ENCODE results near the gene PLXNA2. TPM values are rescaled to one million over a fixed set of nuclear protein-coding genes. Genes with fewer than 3 reads are reported as not detected.

Gene PLXNA2
- total and polyA plus RNA-seq, 3 donors from 2014 or later = 4.1 to 5.5 (median 4.7) TPM

- no peaks in the 10 kb centered on the region for H3K4me1 ChIP-seq
- no peak overlapping the region for H3K27ac ChIP-seq
- H3K4me3 ChIP-seq = no peak overlapping the region
- DNase-seq = no peak
- H3K9me3 ChIP-seq = no peaks in the 10 kb centered on the region
- intact Hi-C loops (cut with DNase I; ENCODE audit: low total_unique reads) = no loop called here
- no peaks in the 10 kb centered on the region for H3K27me3 ChIP-seq
- TF ChIP-seq, protein P1, sequence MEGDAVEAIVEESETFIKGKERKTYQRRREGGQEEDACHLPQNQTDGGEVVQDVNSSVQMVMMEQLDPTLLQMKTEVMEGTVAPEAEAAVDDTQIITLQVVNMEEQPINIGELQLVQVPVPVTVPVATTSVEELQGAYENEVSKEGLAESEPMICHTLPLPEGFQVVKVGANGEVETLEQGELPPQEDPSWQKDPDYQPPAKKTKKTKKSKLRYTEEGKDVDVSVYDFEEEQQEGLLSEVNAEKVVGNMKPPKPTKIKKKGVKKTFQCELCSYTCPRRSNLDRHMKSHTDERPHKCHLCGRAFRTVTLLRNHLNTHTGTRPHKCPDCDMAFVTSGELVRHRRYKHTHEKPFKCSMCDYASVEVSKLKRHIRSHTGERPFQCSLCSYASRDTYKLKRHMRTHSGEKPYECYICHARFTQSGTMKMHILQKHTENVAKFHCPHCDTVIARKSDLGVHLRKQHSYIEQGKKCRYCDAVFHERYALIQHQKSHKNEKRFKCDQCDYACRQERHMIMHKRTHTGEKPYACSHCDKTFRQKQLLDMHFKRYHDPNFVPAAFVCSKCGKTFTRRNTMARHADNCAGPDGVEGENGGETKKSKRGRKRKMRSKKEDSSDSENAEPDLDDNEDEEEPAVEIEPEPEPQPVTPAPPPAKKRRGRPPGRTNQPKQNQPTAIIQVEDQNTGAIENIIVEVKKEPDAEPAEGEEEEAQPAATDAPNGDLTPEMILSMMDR (IDR thresholded peaks at IDR 0.05) = no peak
- no peaks in the 10 kb centered on the region for H3K36me3 ChIP-seq (ENCODE audit: low read depth, missing control alignments)
- WGBS, 2 donors = 81 to 82% methylated on average over 2 of the region's 2 CpGs
These were observed 39.4 kb downstream of the PLXNA2 start for GRCh38 chr1:208204779-208205178.

DNA sequence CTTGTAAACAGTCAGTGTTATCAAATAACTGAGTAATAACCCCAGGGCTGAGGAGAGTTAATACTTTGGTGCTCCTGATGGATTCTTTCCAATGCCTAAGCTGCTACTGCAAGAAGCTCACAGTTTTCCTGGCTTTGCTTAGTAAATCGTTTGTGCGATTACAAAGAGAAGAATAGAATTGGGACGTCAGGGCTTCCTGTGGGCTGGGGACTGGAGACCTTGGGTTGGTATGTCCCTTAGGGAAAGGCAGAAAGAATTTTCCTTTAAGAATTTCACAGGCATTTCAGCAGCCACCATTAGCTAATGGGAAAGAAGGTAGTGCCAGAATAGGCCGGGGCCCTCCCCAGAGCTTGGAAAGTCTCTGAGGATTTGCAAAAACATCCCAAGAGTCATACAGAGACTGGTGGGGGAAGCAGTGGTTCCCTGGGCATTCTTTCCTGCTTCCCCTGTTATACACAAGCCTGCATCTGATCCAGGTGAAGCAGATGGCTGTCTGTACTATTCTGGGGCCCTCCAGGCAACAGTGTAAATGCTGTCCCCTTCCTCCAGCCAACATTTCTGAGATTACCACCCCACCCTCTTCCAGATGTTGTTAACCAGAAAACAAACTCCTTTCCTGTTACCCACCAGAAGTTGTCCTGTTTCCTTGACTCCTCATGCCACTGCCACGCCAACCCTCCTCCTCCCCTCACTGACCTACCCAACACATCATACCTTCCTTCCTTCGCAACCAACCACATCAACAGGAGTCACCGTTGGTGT lies 40.2 kb downstream of the PLXNA2 start:
- no peak for DNase-seq
- H3K4me1 ChIP-seq = no peaks in the 10 kb centered on the region

GRCh38 chr1:208203127-208203847 lies 40.9 kb downstream of the PLXNA2 start:
- no peak overlapping the region for H3K27ac ChIP-seq
- H3K27me3 ChIP-seq = no peaks in the 10 kb centered on the region
- H3K4me1 ChIP-seq = no peaks in the 10 kb centered on the region
- no peaks in the 10 kb centered on the region for H3K9me3 ChIP-seq
- no peaks in the 10 kb centered on the region for H3K36me3 ChIP-seq (ENCODE audit: low read depth, missing control alignments)
- DNase-seq = peak; percentile 26
- WGBS, 2 donors = 81 to 83% methylated on average over 13 of the region's 13 CpGs
- intact Hi-C loops (cut with DNase I; ENCODE audit: low total_unique reads) = no loop called here
- no peak overlapping the region for H3K4me3 ChIP-seq
- TF ChIP-seq, protein P1 (IDR thresholded peaks at IDR 0.05) = no peak
- TF ChIP-seq POLR2A (IDR thresholded peaks at IDR 0.05) = no peak

More for the DNA sequence above, 40.2 kb downstream of the PLXNA2 start:
- no peaks in the 10 kb centered on the region for H3K27me3 ChIP-seq
- no peaks in the 10 kb centered on the region for H3K9me3 ChIP-seq
- no peaks in the 10 kb centered on the region for H3K36me3 ChIP-seq (ENCODE audit: low read depth, missing control alignments)
- no peak overlapping the region for H3K27ac ChIP-seq
- H3K4me3 ChIP-seq = no peak overlapping the region
- 68 to 72% methylated on average over 7 of the region's 7 CpGs for WGBS, 2 donors
- TF ChIP-seq, protein P1 (IDR thresholded peaks at IDR 0.05) = no peak
- TF ChIP-seq POLR2A (IDR thresholded peaks at IDR 0.05) = no peak
- intact Hi-C loops (cut with DNase I; ENCODE audit: low total_unique reads) = no loop called here

GRCh38 chr1:208202333-208202995 lies 41.7 kb downstream of the PLXNA2 start:
- no peak overlapping the region for H3K4me3 ChIP-seq
- intact Hi-C loops (cut with DNase I; ENCODE audit: low total_unique reads) = no loop called here
- H3K27me3 ChIP-seq = no peaks in the 10 kb centered on the region
- H3K9me3 ChIP-seq = no peaks in the 10 kb centered on the region
- WGBS, 2 donors = 87 to 92% methylated on average over 5 of the region's 5 CpGs
- TF ChIP-seq POLR2A (IDR thresholded peaks at IDR 0.05) = no peak
- TF ChIP-seq, protein P1 (IDR thresholded peaks at IDR 0.05) = no peak
- H3K27ac ChIP-seq = no peak overlapping the region
- DNase-seq = no peak
- H3K36me3 ChIP-seq (ENCODE audit: low read depth, missing control alignments) = no peaks in the 10 kb centered on the region
- H3K4me1 ChIP-seq = no peaks in the 10 kb centered on the region
